HEK293 (cell line): ENCODE results near the gene NUCB1.
A peak's percentile ranks its signal among the peaks of the same experiment; 100 is the strongest.

Experiments
- BCL11A ChIP-seq: fragments of 450-650 bp; formaldehyde crosslinking; IDR thresholded peaks from 2 replicates; pipeline ENCODE4 v1.5.1; 2016; ENCODE audit warnings: low read depth, missing biosample characterization, missing genetic modification characterization
- KLF7 ChIP-seq: fragments of 450-650 bp; formaldehyde crosslinking; IDR thresholded peaks from 2 replicates; pipeline ENCODE4 v1.5.1; 2016; ENCODE audit warnings: missing biosample characterization, missing genetic modification characterization, borderline replicate concordance
- SALL2 ChIP-seq: fragments of 450-650 bp; formaldehyde crosslinking; IDR thresholded peaks from 2 replicates; pipeline ENCODE4 v1.5.0; 2017; ENCODE audit warnings: missing biosample characterization, mild to moderate bottlenecking, missing genetic modification characterization, borderline replicate concordance
- YY1 ChIP-seq: fragments of 450-650 bp; formaldehyde crosslinking; IDR thresholded peaks from 2 replicates; pipeline ENCODE4 v1.5.1; 2018; ENCODE audit warnings: missing biosample characterization, missing genetic modification characterization
- ZNF138 ChIP-seq: fragments of 450-650 bp; formaldehyde crosslinking; IDR thresholded peaks from 2 replicates; pipeline ENCODE4 v1.5.1; 2016; ENCODE audit warnings: missing biosample characterization, missing genetic modification characterization, borderline replicate concordance
- ZNF169 ChIP-seq: fragments of 450-650 bp; formaldehyde crosslinking; IDR thresholded peaks from 2 replicates; pipeline ENCODE4 v1.5.1; 2016; ENCODE audit warnings: missing biosample characterization, missing genetic modification characterization
- ZNF350 ChIP-seq: fragments of 450-650 bp; formaldehyde crosslinking; IDR thresholded peaks from 2 replicates; pipeline ENCODE4 v1.5.0; 2017; ENCODE audit warnings: missing biosample characterization, mild to moderate bottlenecking, missing genetic modification characterization
- ZNF354C ChIP-seq: fragments of 450-650 bp; formaldehyde crosslinking; IDR thresholded peaks from 2 replicates; pipeline ENCODE4 v1.5.1; 2016; ENCODE audit warnings: missing biosample characterization, missing genetic modification characterization, low read depth, borderline replicate concordance
- ZNF366 ChIP-seq: fragments of 450-650 bp; formaldehyde crosslinking; conservative IDR thresholded peaks from 2 replicates; pipeline ENCODE4 v1.5.1; 2016; ENCODE audit warnings: missing biosample characterization, missing genetic modification characterization
- ZNF37A ChIP-seq: fragments of 450-650 bp; IDR thresholded peaks from 2 replicates; pipeline ENCODE4 v1.5.1; 2018; ENCODE audit warnings: missing biosample characterization, missing genetic modification characterization
- ZNF433 ChIP-seq: fragments of 450-650 bp; formaldehyde crosslinking; IDR thresholded peaks from 2 replicates; pipeline ENCODE4 v1.5.1; 2016; ENCODE audit warnings: missing biosample characterization, missing genetic modification characterization, low read depth
- ZNF501 ChIP-seq: fragments of 450-650 bp; formaldehyde crosslinking; IDR thresholded peaks from 2 replicates; pipeline ENCODE4 v1.5.1; 2016; ENCODE audit warnings: missing biosample characterization, missing genetic modification characterization
- ZNF529 ChIP-seq: fragments of 450-650 bp; formaldehyde crosslinking; IDR thresholded peaks from 2 replicates; pipeline ENCODE4 v1.5.1; 2017; ENCODE audit warnings: missing genetic modification characterization, missing biosample characterization; ENCODE audit not compliant: insufficient replicate concordance
- ZNF596 ChIP-seq: fragments of 450-650 bp; IDR thresholded peaks from 2 replicates; pipeline ENCODE4 v1.5.0; 2018; ENCODE audit warnings: missing biosample characterization, mild to moderate bottlenecking, missing genetic modification characterization, moderate library complexity
- ZNF610 ChIP-seq: fragments of 450-650 bp; formaldehyde crosslinking; IDR thresholded peaks from 2 replicates; pipeline ENCODE4 v1.5.1; 2016; ENCODE audit warnings: missing biosample characterization, missing genetic modification characterization, borderline replicate concordance
- ZNF629 ChIP-seq: fragments of 450-650 bp; formaldehyde crosslinking; IDR thresholded peaks from 2 replicates; pipeline ENCODE4 v1.5.1; 2017; ENCODE audit warnings: missing biosample characterization, missing genetic modification characterization
- ZNF747 ChIP-seq: fragments of 450-650 bp; formaldehyde crosslinking; IDR thresholded peaks from 2 replicates; pipeline ENCODE4 v1.5.1; 2016; ENCODE audit warnings: missing biosample characterization, missing genetic modification characterization
- ZNF792 ChIP-seq: fragments of 450-650 bp; formaldehyde crosslinking; IDR thresholded peaks from 2 replicates; pipeline ENCODE4 v1.5.1; 2016; ENCODE audit warnings: missing biosample characterization, missing genetic modification characterization
- ZNF837 ChIP-seq: fragments of 450-650 bp; formaldehyde crosslinking; IDR thresholded peaks from 2 replicates; pipeline ENCODE4 v1.5.1; 2016; ENCODE audit warnings: missing biosample characterization, missing genetic modification characterization
- ZSCAN23 ChIP-seq: fragments of 450-650 bp; formaldehyde crosslinking; IDR thresholded peaks from 2 replicates; pipeline ENCODE4 v1.5.1; 2016; ENCODE audit warnings: missing biosample characterization, missing genetic modification characterization
- ZSCAN30 ChIP-seq: fragments of 450-650 bp; IDR thresholded peaks from 2 replicates; pipeline ENCODE4 v1.5.1; 2018; ENCODE audit warnings: missing biosample characterization, mild to moderate bottlenecking, missing genetic modification characterization, moderate library complexity
- TF ChIP-seq, protein P1 (sequence below): fragments of 450-650 bp; formaldehyde crosslinking; optimal IDR thresholded peaks from 2 replicates; pipeline ENCODE3; 2016; ENCODE audit warnings: missing biosample characterization, mild to moderate bottlenecking, missing genetic modification characterization
- TF ChIP-seq, protein P2 (sequence below): fragments of 450-650 bp; formaldehyde crosslinking; IDR thresholded peaks from 2 replicates; pipeline ENCODE4 v1.5.1; 2016; ENCODE audit warnings: missing biosample characterization, missing genetic modification characterization
- TF ChIP-seq, protein P3 (sequence below): IDR thresholded peaks from 2 replicates; pipeline ENCODE4 v1.6.1; 2011; ENCODE audit warnings: mild to moderate bottlenecking, low read depth, low read length, borderline replicate concordance
- TF ChIP-seq, protein P4 (sequence below): fragments of 450-650 bp; formaldehyde crosslinking; conservative IDR thresholded peaks from 2 replicates; pipeline ENCODE4 v1.5.1; 2016; ENCODE audit warnings: low read depth, missing biosample characterization, missing genetic modification characterization
- TF ChIP-seq, protein P5 (sequence below): fragments of 450-650 bp; formaldehyde crosslinking; IDR thresholded peaks from 2 replicates; pipeline ENCODE4 v1.5.1; 2016; ENCODE audit warnings: missing biosample characterization, missing genetic modification characterization
- TF ChIP-seq, protein P6 (sequence below): fragments of 450-650 bp; formaldehyde crosslinking; IDR thresholded peaks from 2 replicates; pipeline ENCODE4 v1.5.1; 2016; ENCODE audit warnings: missing biosample characterization, missing genetic modification characterization

NUCB1 gene

DNA sequence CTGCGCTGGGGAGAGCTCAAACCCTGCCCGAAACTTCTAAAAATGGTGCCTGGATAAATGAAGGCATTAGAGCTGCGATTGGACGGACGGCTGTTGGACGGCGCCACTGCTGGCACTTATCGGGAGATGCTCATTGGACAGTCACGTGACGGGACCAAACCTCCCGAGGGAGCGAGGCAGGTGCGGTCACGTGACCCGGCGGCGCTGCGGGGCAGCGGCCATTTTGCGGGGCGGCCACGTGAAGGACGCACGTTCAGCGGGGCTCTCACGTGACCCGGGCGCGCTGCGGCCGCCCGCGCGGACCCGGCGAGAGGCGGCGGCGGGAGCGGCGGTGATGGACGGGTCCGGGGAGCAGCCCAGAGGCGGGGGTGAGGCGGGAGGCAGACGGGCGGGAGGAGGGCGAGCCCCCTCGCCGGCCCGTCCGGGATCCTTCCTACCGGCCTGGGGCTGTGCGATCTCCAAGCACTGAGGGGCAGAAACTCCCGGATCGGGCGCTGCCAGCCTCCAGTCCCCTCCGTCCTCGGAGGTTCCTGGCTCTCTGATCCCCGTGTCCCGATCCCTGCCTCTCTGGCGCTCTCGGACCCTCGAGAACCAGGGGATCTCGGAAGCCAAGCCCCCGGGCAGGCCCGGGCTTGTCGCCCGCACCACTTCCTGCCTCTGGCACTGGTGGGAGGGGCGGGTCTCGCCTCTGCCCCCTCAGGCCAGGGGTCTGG, 54.6 kb downstream of the NUCB1 start, which contains the start of gene BAX (continued):
- TF ChIP-seq, protein P1, sequence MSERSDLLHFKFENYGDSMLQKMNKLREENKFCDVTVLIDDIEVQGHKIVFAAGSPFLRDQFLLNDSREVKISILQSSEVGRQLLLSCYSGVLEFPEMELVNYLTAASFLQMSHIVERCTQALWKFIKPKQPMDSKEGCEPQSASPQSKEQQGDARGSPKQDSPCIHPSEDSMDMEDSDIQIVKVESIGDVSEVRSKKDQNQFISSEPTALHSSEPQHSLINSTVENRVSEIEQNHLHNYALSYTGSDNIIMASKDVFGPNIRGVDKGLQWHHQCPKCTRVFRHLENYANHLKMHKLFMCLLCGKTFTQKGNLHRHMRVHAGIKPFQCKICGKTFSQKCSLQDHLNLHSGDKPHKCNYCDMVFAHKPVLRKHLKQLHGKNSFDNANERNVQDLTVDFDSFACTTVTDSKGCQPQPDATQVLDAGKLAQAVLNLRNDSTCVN: peak; percentile 74
- TF ChIP-seq KLF7 (tag by site-specific recombination): no peak
- TF ChIP-seq ZNF501 (tag by site-specific recombination): 0 out of 2 replicates have a peak, but pooled peaks have one; percentile 71
- TF ChIP-seq ZNF350 (tag by site-specific recombination): no peak; the same call in 1 of the 2 replicates
- TF ChIP-seq, protein P2, sequence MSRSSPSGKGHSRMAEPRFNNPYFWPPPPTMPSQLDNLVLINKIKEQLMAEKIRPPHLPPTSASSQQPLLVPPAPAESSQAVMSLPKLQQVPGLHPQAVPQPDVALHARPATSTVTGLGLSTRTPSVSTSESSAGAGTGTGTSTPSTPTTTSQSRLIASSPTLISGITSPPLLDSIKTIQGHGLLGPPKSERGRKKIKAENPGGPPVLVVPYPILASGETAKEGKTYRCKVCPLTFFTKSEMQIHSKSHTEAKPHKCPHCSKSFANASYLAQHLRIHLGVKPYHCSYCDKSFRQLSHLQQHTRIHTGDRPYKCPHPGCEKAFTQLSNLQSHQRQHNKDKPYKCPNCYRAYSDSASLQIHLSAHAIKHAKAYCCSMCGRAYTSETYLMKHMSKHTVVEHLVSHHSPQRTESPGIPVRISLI (tag by site-specific recombination): 0 out of 2 replicates have a peak, but pooled peaks have one; percentile 38
- no peak for TF ChIP-seq ZNF529
- no peak for TF ChIP-seq ZNF169 (tag by site-specific recombination)
- TF ChIP-seq ZNF138 (tag by site-specific recombination): 0 out of 2 replicates have a peak, but pooled peaks have one; percentile 19
- TF ChIP-seq ZNF366 (tag by site-specific recombination): peak; percentile 87
- TF ChIP-seq, protein P3, sequence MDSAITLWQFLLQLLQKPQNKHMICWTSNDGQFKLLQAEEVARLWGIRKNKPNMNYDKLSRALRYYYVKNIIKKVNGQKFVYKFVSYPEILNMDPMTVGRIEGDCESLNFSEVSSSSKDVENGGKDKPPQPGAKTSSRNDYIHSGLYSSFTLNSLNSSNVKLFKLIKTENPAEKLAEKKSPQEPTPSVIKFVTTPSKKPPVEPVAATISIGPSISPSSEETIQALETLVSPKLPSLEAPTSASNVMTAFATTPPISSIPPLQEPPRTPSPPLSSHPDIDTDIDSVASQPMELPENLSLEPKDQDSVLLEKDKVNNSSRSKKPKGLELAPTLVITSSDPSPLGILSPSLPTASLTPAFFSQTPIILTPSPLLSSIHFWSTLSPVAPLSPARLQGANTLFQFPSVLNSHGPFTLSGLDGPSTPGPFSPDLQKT: no peak
- TF ChIP-seq, protein P4, sequence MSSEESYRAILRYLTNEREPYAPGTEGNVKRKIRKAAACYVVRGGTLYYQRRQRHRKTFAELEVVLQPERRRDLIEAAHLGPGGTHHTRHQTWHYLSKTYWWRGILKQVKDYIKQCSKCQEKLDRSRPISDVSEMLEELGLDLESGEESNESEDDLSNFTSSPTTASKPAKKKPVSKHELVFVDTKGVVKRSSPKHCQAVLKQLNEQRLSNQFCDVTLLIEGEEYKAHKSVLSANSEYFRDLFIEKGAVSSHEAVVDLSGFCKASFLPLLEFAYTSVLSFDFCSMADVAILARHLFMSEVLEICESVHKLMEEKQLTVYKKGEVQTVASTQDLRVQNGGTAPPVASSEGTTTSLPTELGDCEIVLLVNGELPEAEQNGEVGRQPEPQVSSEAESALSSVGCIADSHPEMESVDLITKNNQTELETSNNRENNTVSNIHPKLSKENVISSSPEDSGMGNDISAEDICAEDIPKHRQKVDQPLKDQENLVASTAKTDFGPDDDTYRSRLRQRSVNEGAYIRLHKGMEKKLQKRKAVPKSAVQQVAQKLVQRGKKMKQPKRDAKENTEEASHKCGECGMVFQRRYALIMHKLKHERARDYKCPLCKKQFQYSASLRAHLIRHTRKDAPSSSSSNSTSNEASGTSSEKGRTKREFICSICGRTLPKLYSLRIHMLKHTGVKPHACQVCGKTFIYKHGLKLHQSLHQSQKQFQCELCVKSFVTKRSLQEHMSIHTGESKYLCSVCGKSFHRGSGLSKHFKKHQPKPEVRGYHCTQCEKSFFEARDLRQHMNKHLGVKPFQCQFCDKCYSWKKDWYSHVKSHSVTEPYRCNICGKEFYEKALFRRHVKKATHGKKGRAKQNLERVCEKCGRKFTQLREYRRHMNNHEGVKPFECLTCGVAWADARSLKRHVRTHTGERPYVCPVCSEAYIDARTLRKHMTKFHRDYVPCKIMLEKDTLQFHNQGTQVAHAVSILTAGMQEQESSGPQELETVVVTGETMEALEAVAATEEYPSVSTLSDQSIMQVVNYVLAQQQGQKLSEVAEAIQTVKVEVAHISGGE (tag by site-specific recombination): peak; percentile 30; the same call in 1 of the 2 replicates
- TF ChIP-seq ZNF792: no peak
- no peak for TF ChIP-seq ZSCAN23
- TF ChIP-seq BCL11A: 0 out of 2 replicates have a peak, but pooled peaks have one; percentile 24
- TF ChIP-seq ZNF37A (tag by site-specific recombination): no peak
- no peak for TF ChIP-seq ZNF747
- no peak for TF ChIP-seq SALL2 (tag by site-specific recombination)
- TF ChIP-seq, protein P5, sequence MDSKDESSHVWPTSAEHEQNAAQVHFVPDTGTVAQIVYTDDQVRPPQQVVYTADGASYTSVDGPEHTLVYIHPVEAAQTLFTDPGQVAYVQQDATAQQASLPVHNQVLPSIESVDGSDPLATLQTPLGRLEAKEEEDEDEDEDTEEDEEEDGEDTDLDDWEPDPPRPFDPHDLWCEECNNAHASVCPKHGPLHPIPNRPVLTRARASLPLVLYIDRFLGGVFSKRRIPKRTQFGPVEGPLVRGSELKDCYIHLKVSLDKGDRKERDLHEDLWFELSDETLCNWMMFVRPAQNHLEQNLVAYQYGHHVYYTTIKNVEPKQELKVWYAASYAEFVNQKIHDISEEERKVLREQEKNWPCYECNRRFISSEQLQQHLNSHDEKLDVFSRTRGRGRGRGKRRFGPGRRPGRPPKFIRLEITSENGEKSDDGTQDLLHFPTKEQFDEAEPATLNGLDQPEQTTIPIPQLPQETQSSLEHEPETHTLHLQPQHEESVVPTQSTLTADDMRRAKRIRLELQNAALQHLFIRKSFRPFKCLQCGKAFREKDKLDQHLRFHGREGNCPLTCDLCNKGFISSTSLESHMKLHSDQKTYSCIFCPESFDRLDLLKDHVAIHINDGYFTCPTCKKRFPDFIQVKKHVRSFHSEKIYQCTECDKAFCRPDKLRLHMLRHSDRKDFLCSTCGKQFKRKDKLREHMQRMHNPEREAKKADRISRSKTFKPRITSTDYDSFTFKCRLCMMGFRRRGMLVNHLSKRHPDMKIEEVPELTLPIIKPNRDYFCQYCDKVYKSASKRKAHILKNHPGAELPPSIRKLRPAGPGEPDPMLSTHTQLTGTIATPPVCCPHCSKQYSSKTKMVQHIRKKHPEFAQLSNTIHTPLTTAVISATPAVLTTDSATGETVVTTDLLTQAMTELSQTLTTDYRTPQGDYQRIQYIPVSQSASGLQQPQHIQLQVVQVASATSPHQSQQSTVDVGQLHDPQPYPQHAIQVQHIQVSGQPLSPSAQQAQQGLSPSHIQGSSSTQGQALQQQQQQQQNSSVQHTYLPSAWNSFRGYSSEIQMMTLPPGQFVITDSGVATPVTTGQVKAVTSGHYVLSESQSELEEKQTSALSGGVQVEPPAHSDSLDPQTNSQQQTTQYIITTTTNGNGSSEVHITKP (tag by site-specific recombination): peak; percentile 96
- TF ChIP-seq ZNF354C (tag by site-specific recombination): no peak
- TF ChIP-seq ZNF629: peak; percentile 48; the same call in 1 of the 2 replicates
- TF ChIP-seq ZNF837 (tag by site-specific recombination): no peak
- TF ChIP-seq ZNF610 (tag by site-specific recombination): peak; percentile 79; the same call in 1 of the 2 replicates
- TF ChIP-seq YY1 (tag by site-specific recombination): peak; percentile 95
- TF ChIP-seq, protein P6, sequence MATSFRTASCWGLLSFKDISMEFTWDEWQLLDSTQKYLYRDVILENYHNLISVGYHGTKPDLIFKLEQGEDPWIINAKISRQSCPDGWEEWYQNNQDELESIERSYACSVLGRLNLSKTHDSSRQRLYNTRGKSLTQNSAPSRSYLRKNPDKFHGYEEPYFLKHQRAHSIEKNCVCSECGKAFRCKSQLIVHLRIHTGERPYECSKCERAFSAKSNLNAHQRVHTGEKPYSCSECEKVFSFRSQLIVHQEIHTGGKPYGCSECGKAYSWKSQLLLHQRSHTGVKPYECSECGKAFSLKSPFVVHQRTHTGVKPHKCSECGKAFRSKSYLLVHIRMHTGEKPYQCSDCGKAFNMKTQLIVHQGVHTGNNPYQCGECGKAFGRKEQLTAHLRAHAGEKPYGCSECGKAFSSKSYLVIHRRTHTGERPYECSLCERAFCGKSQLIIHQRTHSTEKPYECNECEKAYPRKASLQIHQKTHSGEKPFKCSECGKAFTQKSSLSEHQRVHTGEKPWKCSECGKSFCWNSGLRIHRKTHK (tag by site-specific recombination): no peak
- no peak for TF ChIP-seq ZNF596
- TF ChIP-seq ZNF433: peak; percentile 36; the same call in 1 of the 2 replicates
- 0 out of 2 replicates have a peak, but pooled peaks have one; percentile 55 for TF ChIP-seq ZSCAN30
